ENCODE data around the gene KRTAP24-1. TPM values are rescaled to one million over a fixed set of nuclear protein-coding genes. Genes with fewer than 3 reads are reported as not detected.

KRTAP24-1 gene
- total and polyA plus RNA-seq, 4 donors = not detected

GRCh38 chr21:30305136-30305535, 22.4 kb upstream of the KRTAP24-1 start:
- Histone ChIP-seq H3K27me3 (ENCODE audit: control insufficient read depth in 4 of 4, insufficient read depth in 4 of 4, low read length in 3 of 4) (no peaks in the 10 kb centered on the region), H3K4me3 (ENCODE audit: low read depth in 1 of 3, low read length in 3 of 3) (no peak overlapping the region), H3K4me1 (ENCODE audit: control insufficient read depth in 4 of 4, insufficient read depth in 4 of 4, low read length in 3 of 4) (no peaks in the 10 kb centered on the region), H3K27ac (ENCODE audit: low read depth in 1 of 2, low read length in 2 of 2) (no peak overlapping the region), H3K36me3 (ENCODE audit: control insufficient read depth in 4 of 4, insufficient read depth in 3 of 4, low read depth in 1 of 4, low read length in 3 of 4) (no peaks in the 10 kb centered on the region), H3K9me3 (ENCODE audit: control insufficient read depth in 4 of 4, low read length in 3 of 4) (no peaks in the 10 kb centered on the region), H3K9ac (ENCODE audit: low read depth in 1 of 2, low read length in 2 of 2) (no peak overlapping the region)
- DNase-seq (ENCODE audit: low spot score) = no peak
- TF ChIP-seq SP1 (IDR thresholded peaks at IDR 0.05) = no peak
- 28% methylated on average over 1 of the region's 1 CpG for WGBS

GRCh38 chr21:30289215-30289614, 6.5 kb upstream of the KRTAP24-1 start, which contains the start of gene KRTAP25-1:
TSS of gene KRTAP25-1 (minus strand) at chr21:30289514. CDS start at chr21:30289490, 24 bp downstream.
- TF ChIP-seq MAX (IDR thresholded peaks at IDR 0.05) = no peak
- TF ChIP-seq JUND (IDR thresholded peaks at IDR 0.05) = no peak
- TF ChIP-seq NR2F2 (IDR thresholded peaks at IDR 0.05) = no peak
- TF ChIP-seq RXRA (IDR thresholded peaks at IDR 0.05) = no peak
- TF ChIP-seq REST (IDR thresholded peaks at IDR 0.05) = no peak
- TF ChIP-seq, protein P1, sequence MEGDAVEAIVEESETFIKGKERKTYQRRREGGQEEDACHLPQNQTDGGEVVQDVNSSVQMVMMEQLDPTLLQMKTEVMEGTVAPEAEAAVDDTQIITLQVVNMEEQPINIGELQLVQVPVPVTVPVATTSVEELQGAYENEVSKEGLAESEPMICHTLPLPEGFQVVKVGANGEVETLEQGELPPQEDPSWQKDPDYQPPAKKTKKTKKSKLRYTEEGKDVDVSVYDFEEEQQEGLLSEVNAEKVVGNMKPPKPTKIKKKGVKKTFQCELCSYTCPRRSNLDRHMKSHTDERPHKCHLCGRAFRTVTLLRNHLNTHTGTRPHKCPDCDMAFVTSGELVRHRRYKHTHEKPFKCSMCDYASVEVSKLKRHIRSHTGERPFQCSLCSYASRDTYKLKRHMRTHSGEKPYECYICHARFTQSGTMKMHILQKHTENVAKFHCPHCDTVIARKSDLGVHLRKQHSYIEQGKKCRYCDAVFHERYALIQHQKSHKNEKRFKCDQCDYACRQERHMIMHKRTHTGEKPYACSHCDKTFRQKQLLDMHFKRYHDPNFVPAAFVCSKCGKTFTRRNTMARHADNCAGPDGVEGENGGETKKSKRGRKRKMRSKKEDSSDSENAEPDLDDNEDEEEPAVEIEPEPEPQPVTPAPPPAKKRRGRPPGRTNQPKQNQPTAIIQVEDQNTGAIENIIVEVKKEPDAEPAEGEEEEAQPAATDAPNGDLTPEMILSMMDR (IDR thresholded peaks at IDR 0.05; ENCODE audit: low read depth, low read length, missing input control) = no peak
- no peak for TF ChIP-seq HNF4G (IDR thresholded peaks at IDR 0.05)
- TF ChIP-seq SP1 (IDR thresholded peaks at IDR 0.05) = no peak
- TF ChIP-seq YY1 (IDR thresholded peaks at IDR 0.05) = no peak
- no peak within 1 kb of the TSS for H3K27ac ChIP-seq (ENCODE audit: low read depth in 1 of 2, low read length in 2 of 2)
- no peak within 1 kb of the TSS for H3K9ac ChIP-seq (ENCODE audit: low read depth in 1 of 2, low read length in 2 of 2)
- no peak for DNase-seq (ENCODE audit: low spot score)
- H3K4me3 ChIP-seq (ENCODE audit: low read depth in 1 of 3, low read length in 3 of 3) = no peak within 1 kb of the TSS
- 81% methylated on average over 2 of the region's 2 CpGs for WGBS
- peaks cover 0 to 2% (median 0%) of the 10 kb centered on the region in 4 donors for H3K27me3 ChIP-seq (ENCODE audit: control insufficient read depth in 4 of 4, insufficient read depth in 4 of 4, low read length in 3 of 4)
- H3K4me1 ChIP-seq (ENCODE audit: control insufficient read depth in 4 of 4, insufficient read depth in 4 of 4, low read length in 3 of 4) = no peaks in the 10 kb centered on the region
- no peaks in the 10 kb centered on the region for H3K36me3 ChIP-seq (ENCODE audit: control insufficient read depth in 4 of 4, insufficient read depth in 3 of 4, low read depth in 1 of 4, low read length in 3 of 4)
- peaks cover 0 to 4% (median 0%) of the 10 kb centered on the region in 4 donors for H3K9me3 ChIP-seq (ENCODE audit: control insufficient read depth in 4 of 4, low read length in 3 of 4)

DNA sequence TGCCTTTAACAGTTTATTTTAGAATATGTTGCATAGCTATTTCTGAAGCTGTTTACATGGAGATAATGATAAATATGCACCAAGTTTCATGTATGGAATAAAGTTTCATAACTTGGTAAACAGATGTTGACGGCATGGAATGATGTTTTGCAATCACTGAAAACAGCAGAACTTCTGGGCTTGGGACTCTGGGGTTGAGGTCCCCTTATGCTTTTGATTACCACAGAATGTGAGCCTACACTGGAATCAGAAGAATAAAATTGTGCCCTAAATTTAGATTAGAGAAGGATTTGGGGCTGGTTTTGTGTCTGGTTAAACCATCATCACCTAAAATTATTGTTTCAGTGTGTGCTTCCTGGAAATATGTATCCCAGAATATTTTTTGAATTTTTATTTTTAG, 11.1 kb downstream of the KRTAP24-1 start:
- no peak for TF ChIP-seq MAX (IDR thresholded peaks at IDR 0.05)
- TF ChIP-seq JUND (IDR thresholded peaks at IDR 0.05) = no peak
- no peak for TF ChIP-seq GABPA (IDR thresholded peaks at IDR 0.05 in 1 of 2, conservative IDR thresholded peaks at IDR 0.05 in 1 of 2)
- no peak for TF ChIP-seq HNF4A (conservative IDR thresholded peaks at IDR 0.05)
- TF ChIP-seq NR2F2 (IDR thresholded peaks at IDR 0.05) = no peak
- TF ChIP-seq YY1 (IDR thresholded peaks at IDR 0.05) = no peak
- TF ChIP-seq, protein P2, sequence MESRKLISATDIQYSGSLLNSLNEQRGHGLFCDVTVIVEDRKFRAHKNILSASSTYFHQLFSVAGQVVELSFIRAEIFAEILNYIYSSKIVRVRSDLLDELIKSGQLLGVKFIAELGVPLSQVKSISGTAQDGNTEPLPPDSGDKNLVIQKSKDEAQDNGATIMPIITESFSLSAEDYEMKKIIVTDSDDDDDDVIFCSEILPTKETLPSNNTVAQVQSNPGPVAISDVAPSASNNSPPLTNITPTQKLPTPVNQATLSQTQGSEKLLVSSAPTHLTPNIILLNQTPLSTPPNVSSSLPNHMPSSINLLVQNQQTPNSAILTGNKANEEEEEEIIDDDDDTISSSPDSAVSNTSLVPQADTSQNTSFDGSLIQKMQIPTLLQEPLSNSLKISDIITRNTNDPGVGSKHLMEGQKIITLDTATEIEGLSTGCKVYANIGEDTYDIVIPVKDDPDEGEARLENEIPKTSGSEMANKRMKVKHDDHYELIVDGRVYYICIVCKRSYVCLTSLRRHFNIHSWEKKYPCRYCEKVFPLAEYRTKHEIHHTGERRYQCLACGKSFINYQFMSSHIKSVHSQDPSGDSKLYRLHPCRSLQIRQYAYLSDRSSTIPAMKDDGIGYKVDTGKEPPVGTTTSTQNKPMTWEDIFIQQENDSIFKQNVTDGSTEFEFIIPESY (IDR thresholded peaks at IDR 0.05) = no peak
- no peak for TF ChIP-seq FOXA1 (IDR thresholded peaks at IDR 0.05)
- no peak for DNase-seq (ENCODE audit: low spot score)
- 54% methylated on average over 1 of the region's 1 CpG for WGBS
- Histone ChIP-seq H3K4me1 (ENCODE audit: control insufficient read depth in 4 of 4, insufficient read depth in 4 of 4, low read length in 3 of 4) (no peaks in the 10 kb centered on the region), H3K27me3 (ENCODE audit: control insufficient read depth in 4 of 4, insufficient read depth in 4 of 4, low read length in 3 of 4) (peaks cover 0 to 6% (median 0%) of the 10 kb centered on the region in 4 donors), H3K36me3 (ENCODE audit: control insufficient read depth in 4 of 4, insufficient read depth in 3 of 4, low read depth in 1 of 4, low read length in 3 of 4) (no peaks in the 10 kb centered on the region), H3K27ac (ENCODE audit: low read depth in 1 of 2, low read length in 2 of 2) (no peak overlapping the region), H3K9me3 (ENCODE audit: control insufficient read depth in 4 of 4, low read length in 3 of 4) (no peaks in the 10 kb centered on the region), H3K4me3 (ENCODE audit: low read depth in 1 of 3, low read length in 3 of 3) (no peak overlapping the region), H3K9ac (ENCODE audit: low read depth in 1 of 2, low read length in 2 of 2) (no peak overlapping the region)

All from liver (tissue), 9 donors.